ENCODE measurements around the gene ISOC2.
"Not testable (repeated sequence)": the region's sequence is repeated elsewhere in the genome, so short reads cannot be mapped to it uniquely, and the experiment has no call there.

The ISOC2 gene

GRCh38 chr19:55419624-55420236 lies 41.7 kb downstream of the ISOC2 start:
- Mint-ChIP-seq H3K27me3 (peaks cover 26% of the 10 kb centered on the region), H3K4me1 (ENCODE audit: low read depth) (peaks cover 14% of the 10 kb centered on the region), H3K36me3 (ENCODE audit: low read depth) (no peaks in the 10 kb centered on the region), H3K27ac (no peak overlapping the region), H3K9me3 (no peaks in the 10 kb centered on the region), H3K4me3 (no peak overlapping the region)
- intact Hi-C loops (cut with micrococcal nuclease) = loop anchor here (2.0 kb wide), 2 partner anchors 127 to 279 kb away; no protein-coding TSS in a partner anchor

GRCh38 chr19:55419103-55419502 lies 42.3 kb downstream of the ISOC2 start:
- Mint-ChIP-seq H3K4me3 (no peak overlapping the region), H3K27ac (no peak overlapping the region)
- intact Hi-C loops (cut with micrococcal nuclease) = loop anchor here (2.0 kb wide), 2 partner anchors 126 to 278 kb away; no protein-coding TSS in a partner anchor

GRCh38 chr19:55418185-55418584 lies 43.3 kb downstream of the ISOC2 start:
- intact Hi-C loops (cut with micrococcal nuclease) = loop anchor here (2.0 kb wide), 2 partner anchors 125 to 277 kb away; no protein-coding TSS in a partner anchor
- Mint-ChIP-seq H3K27ac (peak overlapping the region; percentile 75), H3K4me3 (peak overlapping the region; percentile 23), H3K9me3 (no peaks in the 10 kb centered on the region), H3K36me3 (ENCODE audit: low read depth) (no peaks in the 10 kb centered on the region), H3K27me3 (peaks cover 17% of the 10 kb centered on the region), H3K4me1 (ENCODE audit: low read depth) (peaks cover 14% of the 10 kb centered on the region)

More at GRCh38 chr19:55419103-55419502, 42.3 kb downstream of the ISOC2 start:
- Mint-ChIP-seq H3K36me3 (ENCODE audit: low read depth) (no peaks in the 10 kb centered on the region), H3K9me3 (no peaks in the 10 kb centered on the region), H3K4me1 (ENCODE audit: low read depth) (peaks cover 14% of the 10 kb centered on the region), H3K27me3 (peaks cover 22% of the 10 kb centered on the region)

GRCh38 chr19:55410168-55410567 lies 51.3 kb downstream of the ISOC2 start:
- H3K27ac Mint-ChIP-seq = no peak overlapping the region
- H3K36me3 Mint-ChIP-seq (ENCODE audit: low read depth) = peaks cover 25% of the 10 kb centered on the region
- H3K27me3 Mint-ChIP-seq = peaks cover 1% of the 10 kb centered on the region
- peaks cover 19% of the 10 kb centered on the region for H3K4me1 Mint-ChIP-seq (ENCODE audit: low read depth)
- intact Hi-C loops (cut with micrococcal nuclease) = no loop called here
- no peak overlapping the region for H3K4me3 Mint-ChIP-seq
- H3K9me3 Mint-ChIP-seq = no peaks in the 10 kb centered on the region

- H3K36me3 Mint-ChIP-seq (ENCODE audit: low read depth) = peaks cover 34% of the 10 kb centered on the region
- not testable (repeated sequence) for H3K9me3 Mint-ChIP-seq, H3K4me3 Mint-ChIP-seq, H3K27me3 Mint-ChIP-seq
- intact Hi-C loops (cut with micrococcal nuclease) = loop anchor here (2.0 kb wide), 1 partner anchor 24 kb away; the partner anchor contains the start of genes RPL28 and TMEM238
- peak overlapping the region; percentile 98 for H3K27ac Mint-ChIP-seq
- peaks cover 19% of the 10 kb centered on the region for H3K4me1 Mint-ChIP-seq (ENCODE audit: low read depth)
Measured at GRCh38 chr19:55409179-55409578, 52.3 kb downstream of the ISOC2 start.

GRCh38 chr19:55408533-55408872 lies 52.9 kb downstream of the ISOC2 start:
- Mint-ChIP-seq H3K9me3 (no peaks in the 10 kb centered on the region), H3K27ac (peak overlapping the region; percentile 98), H3K4me1 (ENCODE audit: low read depth) (peaks cover 19% of the 10 kb centered on the region), H3K27me3 (peaks cover 1% of the 10 kb centered on the region), H3K4me3 (peak overlapping the region; percentile 83), H3K36me3 (ENCODE audit: low read depth) (peaks cover 41% of the 10 kb centered on the region)
- intact Hi-C loops (cut with micrococcal nuclease) = loop anchor here (2.0 kb wide), 1 partner anchor 24 kb away; the partner anchor contains the start of genes RPL28 and TMEM238

- Mint-ChIP-seq H3K36me3 (ENCODE audit: low read depth) (peaks cover 47% of the 10 kb centered on the region), H3K9me3 (no peaks in the 10 kb centered on the region), H3K27me3 (peaks cover 1% of the 10 kb centered on the region), H3K27ac (peak overlapping the region; percentile 98), H3K4me3 (peak overlapping the region; percentile 83), H3K4me1 (ENCODE audit: low read depth) (peaks cover 19% of the 10 kb centered on the region)
- intact Hi-C loops (cut with micrococcal nuclease) = loop anchor here (2.0 kb wide), 1 partner anchor 23 kb away; the partner anchor contains the start of genes RPL28 and TMEM238
Measured at GRCh38 chr19:55407800-55408532, 53.5 kb downstream of the ISOC2 start.

GRCh38 chr19:55407550-55407799 lies 54.0 kb downstream of the ISOC2 start, which contains the start of gene UBE2S:
Gene UBE2S, minus strand, starts transcription at chr19:55407788. Its CDS starts 199 bp downstream, at chr19:55407589.
- peak within 1 kb of the TSS; percentile 83 for H3K4me3 Mint-ChIP-seq
- H3K27me3 Mint-ChIP-seq; intact Hi-C loops (cut with micrococcal nuclease); H3K9me3 Mint-ChIP-seq: not testable (repeated sequence)
- peaks cover 52% of the 10 kb centered on the region for H3K36me3 Mint-ChIP-seq (ENCODE audit: low read depth)
- peaks cover 19% of the 10 kb centered on the region for H3K4me1 Mint-ChIP-seq (ENCODE audit: low read depth)
- peak within 1 kb of the TSS; percentile 98 for H3K27ac Mint-ChIP-seq

GRCh38 chr19:55406826-55407549 lies 54.5 kb downstream of the ISOC2 start:
- Mint-ChIP-seq H3K4me1 (ENCODE audit: low read depth) (peaks cover 19% of the 10 kb centered on the region), H3K36me3 (ENCODE audit: low read depth) (peaks cover 56% of the 10 kb centered on the region)
- intact Hi-C loops (cut with micrococcal nuclease) = no loop called here

GRCh38 chr19:55406091-55406825 lies 55.2 kb downstream of the ISOC2 start:
- H3K27ac Mint-ChIP-seq = peak overlapping the region; percentile 98
- H3K4me1 Mint-ChIP-seq (ENCODE audit: low read depth) = peaks cover 19% of the 10 kb centered on the region
- peaks cover 64% of the 10 kb centered on the region for H3K36me3 Mint-ChIP-seq (ENCODE audit: low read depth)
- peaks cover 1% of the 10 kb centered on the region for H3K27me3 Mint-ChIP-seq
- intact Hi-C loops (cut with micrococcal nuclease) = no loop called here
- peak overlapping the region; percentile 83 for H3K4me3 Mint-ChIP-seq
- no peaks in the 10 kb centered on the region for H3K9me3 Mint-ChIP-seq

More at GRCh38 chr19:55406826-55407549, 54.5 kb downstream of the ISOC2 start:
- Mint-ChIP-seq H3K27me3 (peaks cover 1% of the 10 kb centered on the region), H3K4me3 (peak overlapping the region; percentile 83), H3K27ac (peak overlapping the region; percentile 98), H3K9me3 (no peaks in the 10 kb centered on the region)

- peaks cover 1% of the 10 kb centered on the region for H3K27me3 Mint-ChIP-seq
- intact Hi-C loops (cut with micrococcal nuclease) = no loop called here
- H3K4me3 Mint-ChIP-seq = peak overlapping the region; percentile 35
- peak overlapping the region; percentile 98 for H3K27ac Mint-ChIP-seq
- H3K9me3 Mint-ChIP-seq = no peaks in the 10 kb centered on the region
- H3K4me1 Mint-ChIP-seq (ENCODE audit: low read depth) = peaks cover 23% of the 10 kb centered on the region
- peaks cover 70% of the 10 kb centered on the region for H3K36me3 Mint-ChIP-seq (ENCODE audit: low read depth)
Measured at GRCh38 chr19:55405638-55406037, 55.8 kb downstream of the ISOC2 start.

All from dendritic cell treated with granulocyte-macrophage colony-stimulating factor and Interleukin-4, amounts not matched to agents 40 ng/mL and 50 ng/mL, for 4 days (primary cell).